Measurements from ENCODE around the gene ZNF831.

Gene ZNF831

DNA sequence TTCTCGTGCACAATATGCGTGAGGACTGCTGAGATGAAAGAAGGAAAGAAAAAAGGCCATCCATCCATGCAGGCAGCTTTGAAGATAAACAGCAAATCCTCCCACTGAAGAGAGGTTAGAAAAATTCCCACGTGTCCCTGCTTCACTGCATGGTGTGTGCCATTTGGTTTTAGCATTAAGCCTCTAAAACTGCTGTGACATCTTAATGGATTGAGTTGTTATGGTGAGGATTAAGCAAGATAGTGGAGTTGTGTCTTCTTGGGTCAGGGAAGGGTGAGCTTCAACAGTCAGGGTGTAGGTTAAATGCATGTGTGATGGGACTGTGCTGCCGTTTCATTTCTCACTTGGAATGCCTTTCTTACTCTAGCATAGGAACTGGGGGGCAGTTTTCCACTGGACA is 50.5 kb downstream of the ZNF831 start:
- DNase-seq (ENCODE audit: low read depth, low spot score) = no peak

DNA sequence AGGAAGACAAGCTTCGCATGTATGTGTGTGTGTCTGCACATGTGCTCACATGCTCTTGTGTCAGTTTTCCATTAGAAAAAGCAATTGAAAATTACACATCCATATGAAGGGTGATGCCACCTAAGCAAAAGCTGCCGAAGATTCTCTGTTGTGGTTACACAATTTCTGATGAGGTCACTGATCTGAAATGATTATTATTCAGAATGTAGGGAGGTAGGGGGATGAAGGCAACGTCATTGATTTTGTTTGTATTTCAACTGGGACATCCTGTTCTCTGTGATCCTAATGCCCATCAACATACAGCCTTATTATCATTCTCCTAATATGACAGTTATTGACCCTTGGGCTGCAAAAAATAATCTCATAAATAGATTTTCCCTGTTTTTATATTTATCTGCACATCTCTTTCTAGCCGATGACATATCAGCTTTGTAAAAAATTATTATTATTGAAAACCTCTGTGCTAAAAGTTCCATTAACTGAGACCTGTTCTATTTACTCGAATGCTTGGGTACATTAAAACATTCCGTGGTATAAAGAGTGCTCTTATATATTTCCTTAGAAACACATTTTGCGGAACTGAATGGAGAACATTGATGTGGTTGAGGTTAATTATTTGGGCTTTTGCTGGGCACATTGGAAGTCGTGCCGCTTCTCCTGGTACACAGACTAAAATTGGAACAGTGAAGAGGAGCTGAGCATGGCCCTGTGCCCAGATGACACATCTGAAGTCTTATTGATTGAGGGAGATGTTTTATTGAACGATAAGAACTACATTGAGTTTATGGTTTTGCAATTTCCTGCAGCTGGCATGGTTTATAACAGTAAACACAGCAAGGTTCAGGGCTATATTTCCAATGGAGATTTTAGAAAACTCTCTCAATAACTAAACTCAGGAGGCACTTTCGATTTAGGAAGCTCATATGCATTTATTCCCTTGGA is 51.3 kb downstream of the ZNF831 start:
- no peak for DNase-seq (ENCODE audit: low read depth, low spot score)

DNA sequence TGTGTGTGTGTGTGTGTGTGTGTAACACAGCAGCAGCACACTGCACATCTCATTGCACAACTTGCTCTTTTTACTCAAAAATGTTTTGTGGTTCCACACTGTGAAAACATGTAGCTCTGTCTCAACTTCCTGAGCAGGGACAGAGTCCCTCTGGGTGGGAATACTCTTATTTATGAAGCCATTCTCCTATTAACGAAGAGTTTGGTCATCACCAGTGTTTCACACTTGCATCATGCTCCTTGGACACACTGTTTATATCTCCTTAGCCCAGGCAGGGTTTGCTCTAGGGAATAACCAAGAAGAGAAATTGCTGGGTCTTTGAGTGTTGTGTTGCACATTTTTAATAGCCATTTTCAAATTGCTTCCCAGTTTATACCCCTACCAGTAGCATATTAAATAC is 53.6 kb downstream of the ZNF831 start:
- no peak for DNase-seq (ENCODE audit: low read depth, low spot score)

DNA sequence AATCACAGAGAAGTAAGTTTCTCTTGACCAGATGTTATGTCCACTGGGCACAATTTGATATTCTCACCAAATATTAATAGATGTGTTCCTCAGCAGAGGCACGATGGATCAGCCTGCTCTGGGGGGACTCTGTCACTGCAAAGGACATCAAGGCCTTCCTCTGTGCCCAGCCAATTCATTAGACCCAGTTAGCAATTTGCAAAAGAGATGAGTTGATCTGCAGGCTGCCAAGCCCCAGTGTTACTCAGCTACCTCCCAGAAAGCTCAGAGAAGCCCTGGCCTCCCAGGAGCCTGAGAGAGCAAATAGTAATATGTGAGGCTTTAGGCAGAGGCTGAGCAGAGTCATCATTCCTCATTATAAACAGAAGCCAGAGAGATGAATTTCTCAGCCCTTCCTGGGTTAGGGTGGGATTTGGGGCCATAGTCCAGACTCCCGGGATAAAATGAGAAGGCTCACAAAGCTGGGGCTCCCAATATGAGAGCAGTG is 54.2 kb downstream of the ZNF831 start:
- DNase-seq (ENCODE audit: low read depth, low spot score) = no peak

DNA sequence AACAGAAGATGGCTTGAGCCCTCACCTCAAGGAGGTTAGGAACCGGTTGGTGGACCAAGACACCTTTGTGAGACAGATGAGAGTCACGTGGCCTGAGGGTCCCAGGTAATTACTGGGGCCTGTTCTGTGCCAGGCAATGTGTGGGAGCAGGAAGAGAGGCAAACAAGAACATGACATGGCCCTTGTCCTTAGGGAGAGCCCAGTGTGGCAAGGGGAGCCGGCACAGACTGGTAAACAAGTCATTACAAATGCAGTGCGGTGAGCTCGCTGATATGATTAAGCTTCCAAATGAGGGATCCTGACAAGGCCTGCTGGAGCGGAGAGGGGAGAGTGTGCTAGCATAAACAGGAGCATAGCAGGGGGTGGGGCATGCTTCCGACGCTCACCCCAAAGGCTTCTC is 55.6 kb downstream of the ZNF831 start:
- DNase-seq (ENCODE audit: low read depth, low spot score) = no peak

DNA sequence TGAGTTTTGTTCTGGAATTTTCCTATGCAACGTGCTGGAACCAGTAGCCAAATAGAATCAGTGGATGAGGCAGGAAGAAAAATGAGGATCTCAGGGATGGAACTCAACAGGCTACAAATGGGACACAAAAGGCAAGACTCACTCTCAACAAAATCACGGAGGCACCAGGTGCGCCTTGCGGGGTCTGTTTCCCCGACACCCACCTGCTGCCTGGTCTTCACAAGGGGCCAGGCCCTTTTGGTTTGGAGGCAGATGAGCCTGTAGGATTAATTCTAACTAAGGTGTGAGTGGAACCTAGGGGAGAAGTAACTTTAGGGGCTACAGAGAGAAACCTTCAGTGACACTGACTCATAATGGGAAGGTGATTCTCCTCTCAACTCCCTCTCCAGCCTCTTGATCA is 56.5 kb downstream of the ZNF831 start:
- DNase-seq (ENCODE audit: low read depth, low spot score) = no peak

DNA sequence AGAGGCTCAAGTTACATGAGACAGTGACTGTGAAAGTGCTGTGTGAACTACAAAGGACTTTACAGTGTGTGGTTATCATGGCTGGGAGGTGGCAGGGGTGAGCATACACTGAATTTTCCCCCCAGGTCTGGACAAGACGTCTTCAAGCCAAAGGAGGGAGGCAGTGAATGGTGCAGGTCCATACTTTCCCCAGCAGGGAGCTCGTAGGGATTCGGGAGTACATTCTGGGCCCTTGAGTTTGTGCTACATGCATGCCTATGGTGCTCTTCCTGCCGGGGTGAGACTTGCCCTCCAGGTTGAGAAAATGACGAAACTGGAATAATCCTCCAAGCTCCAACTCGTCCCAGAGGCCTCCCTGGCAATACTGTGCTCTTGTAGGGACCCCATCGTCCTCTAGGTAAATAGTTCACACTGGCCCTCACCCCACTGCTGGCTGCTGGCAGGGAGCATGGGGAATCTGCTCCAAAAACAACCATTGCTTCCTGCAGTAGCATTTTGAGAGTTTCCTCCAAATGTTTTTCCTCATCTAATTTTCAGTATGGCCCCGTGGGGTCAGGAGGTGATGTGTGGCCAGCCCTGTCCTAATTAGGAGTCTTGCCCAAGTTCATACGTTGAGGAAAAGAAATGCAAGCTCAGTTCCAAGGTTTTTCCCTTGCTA is 57.6 kb downstream of the ZNF831 start:
- no peak for DNase-seq (ENCODE audit: low read depth, low spot score)

DNA sequence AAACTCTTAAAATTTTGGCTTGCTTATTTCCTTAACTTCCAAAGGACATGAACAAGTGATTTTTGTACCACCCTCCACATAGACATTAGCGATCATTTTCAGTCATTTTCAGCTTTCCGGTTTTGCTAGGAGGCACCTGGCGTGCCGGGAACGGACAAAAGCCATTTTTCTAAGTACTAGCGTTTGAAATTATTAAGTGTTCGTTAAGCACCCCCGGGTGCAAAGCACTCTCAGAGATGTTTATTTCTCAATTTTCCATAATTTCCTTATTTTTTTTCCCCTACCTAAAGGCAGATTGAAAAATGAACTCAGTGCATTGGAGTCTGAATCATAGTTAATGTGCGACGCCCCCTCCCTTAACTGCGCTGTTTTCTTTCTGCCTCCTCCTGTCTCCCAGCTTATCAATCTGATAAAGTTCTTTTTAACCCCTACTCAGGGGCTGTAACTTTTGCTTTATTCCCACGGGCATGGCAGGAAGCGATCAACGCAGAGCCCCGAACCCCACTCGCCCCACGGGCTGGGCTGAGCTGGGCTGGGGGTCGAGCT is 58.2 kb downstream of the ZNF831 start:
- DNase-seq (ENCODE audit: low read depth, low spot score) = no peak

DNA sequence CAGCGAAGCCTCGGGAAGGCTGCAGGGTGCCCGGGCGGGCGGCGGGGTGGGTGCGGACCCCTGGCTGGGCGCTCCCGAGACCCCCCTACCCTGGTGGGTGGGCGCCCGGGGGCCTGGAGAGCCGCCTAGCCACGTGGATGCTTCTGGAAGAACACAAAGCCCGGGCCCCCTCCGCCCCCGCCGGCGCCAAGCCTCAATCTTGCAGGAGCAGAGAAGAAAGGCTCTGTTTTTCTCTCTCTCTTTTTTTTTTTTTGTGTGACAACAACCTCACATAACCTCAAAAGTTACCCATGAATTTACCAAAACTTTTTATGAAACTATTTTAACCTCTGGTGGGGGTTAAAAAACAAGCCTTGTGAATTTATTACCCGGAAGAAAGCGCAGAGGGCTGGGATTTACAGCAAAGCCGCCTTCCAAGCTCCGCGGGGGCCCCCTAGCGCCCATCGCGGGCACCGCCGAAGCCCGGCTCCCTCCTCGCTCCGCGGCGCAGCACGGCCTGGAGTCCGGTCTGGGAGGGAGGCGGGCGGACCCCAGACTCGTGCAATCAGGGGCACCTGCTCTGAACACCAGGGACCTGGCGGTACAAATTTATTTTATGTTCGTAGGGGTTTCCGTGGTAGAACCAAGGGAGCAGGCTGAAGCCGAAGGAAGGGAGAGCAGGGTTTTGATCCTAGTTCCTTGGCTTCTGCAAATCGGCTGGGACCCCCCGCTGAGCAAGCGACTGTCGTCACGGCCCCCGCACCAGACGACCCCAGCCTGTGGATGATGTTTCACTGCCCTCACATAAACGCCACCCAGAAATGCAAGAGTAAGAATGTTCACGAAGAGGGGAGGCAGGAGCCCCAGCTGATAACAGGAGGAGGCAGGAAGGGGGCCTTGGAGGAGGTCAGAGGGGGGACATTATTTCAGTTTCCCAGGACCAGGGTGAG is 58.9 kb downstream of the ZNF831 start:
- peak; percentile 58 for DNase-seq (ENCODE audit: low read depth, low spot score)

DNA sequence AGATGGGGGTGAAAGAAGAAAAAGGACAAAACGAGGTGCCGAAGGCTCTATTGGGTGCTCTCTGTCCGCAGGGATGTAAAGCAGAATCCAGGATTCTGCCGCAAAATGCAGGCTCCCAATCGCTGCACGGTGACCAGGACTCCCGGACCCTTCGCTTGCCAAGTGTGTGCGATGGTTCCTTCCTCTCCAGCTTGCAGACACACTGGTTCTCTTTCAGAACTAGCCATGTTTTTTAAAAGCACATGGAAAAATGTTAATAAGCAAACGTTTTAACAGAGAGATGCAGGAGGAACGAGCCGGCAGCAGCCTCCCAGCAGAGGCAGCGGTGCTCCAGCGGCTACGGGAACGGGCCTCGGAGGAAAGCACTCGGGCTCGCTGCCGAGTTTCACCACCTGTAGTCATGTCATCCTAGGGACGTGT is 59.6 kb downstream of the ZNF831 start:
- DNase-seq (ENCODE audit: low read depth, low spot score) = no peak

DNA sequence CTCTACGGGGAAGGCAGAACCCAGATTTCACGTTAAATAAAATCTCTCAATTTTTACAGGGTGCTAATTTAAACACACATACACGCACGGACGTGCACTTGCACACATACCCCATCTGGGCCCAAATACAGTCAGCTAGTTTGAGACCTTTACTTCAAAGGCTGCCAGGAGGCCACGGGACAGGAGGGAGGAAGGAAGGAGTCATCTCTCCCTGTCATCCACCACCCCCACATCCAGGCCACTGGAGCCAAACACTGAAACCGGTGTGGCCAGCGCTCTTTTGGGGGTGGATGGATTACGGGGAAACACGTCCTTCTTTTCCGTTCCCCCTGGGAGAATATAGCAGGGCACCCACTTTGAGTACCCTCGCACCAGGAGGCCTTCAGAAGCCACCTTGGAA is 60.1 kb downstream of the ZNF831 start:
- DNase-seq (ENCODE audit: low read depth, low spot score) = no peak

DNA sequence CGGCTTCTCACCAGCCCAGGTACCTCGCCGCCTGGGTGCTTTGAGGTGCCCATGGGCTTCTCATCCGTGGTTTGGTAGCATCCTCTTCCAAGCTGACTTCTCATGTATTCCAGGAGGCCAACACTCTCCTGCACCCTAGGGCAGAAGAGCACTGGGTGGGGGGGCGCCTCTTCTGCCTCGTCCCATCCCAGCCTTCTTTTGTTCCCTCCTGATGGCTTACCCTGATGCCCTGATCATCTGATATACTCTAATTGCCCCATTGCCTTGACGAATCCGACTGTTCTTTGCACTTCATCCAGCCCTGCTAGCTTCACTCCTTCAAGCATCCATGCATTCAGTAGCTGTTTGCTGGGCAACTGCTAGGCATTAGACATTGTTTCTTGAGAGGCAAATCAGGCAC is 60.6 kb downstream of the ZNF831 start:
- no peak for DNase-seq (ENCODE audit: low read depth, low spot score)

DNA sequence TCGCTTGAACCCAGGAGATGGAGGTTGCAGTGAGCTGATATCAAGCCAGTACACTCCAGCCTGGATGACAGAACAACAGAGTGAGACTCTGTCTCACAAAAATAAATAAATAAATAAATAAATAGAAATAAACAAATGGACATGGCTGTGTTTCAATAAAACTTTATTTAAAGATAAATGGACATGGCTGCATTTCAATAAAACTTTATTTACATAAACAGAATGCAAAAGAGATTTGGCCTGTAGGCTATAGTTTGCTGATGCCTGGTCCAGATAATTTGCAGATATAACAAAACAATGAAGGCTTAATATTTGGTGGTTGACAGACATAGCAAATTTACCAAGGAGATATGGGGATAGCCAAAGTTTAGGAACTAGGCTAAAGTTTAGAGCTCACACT is 66.8 kb downstream of the ZNF831 start:
- no peak for DNase-seq (ENCODE audit: low read depth, low spot score)

DNA sequence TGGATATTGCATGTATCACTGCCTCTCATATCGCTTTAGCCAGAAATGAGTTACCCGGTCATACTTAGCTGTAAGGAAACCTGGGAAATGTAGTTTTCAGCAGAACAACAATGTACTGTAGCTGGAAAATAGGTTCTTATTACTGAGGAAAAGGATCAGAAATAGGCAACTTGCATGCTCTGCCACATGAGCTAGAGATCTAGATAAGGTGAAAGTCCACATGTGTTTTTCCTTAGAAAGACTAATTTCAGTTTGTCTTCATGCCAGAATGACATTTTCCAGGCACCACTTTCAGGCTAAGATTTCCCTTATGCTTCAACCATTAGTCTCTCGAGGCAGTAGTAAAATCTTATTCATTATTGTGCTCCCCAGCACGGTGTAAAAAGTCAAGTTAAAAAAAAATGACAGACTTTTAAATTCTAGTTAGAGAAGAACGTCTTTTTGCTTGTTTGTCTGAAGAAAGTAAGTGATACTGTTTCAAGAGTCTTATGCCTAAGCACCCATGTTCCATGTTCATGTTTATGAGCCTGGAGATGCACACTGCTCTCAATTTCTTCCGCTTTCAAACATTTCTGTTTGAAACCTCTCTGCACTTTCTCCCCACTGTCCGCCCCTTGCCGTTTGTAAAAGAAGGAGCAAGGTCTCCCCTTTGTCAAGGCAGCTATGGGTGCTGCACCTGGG is 67.6 kb downstream of the ZNF831 start:
- no peak for DNase-seq (ENCODE audit: low read depth, low spot score)

DNA sequence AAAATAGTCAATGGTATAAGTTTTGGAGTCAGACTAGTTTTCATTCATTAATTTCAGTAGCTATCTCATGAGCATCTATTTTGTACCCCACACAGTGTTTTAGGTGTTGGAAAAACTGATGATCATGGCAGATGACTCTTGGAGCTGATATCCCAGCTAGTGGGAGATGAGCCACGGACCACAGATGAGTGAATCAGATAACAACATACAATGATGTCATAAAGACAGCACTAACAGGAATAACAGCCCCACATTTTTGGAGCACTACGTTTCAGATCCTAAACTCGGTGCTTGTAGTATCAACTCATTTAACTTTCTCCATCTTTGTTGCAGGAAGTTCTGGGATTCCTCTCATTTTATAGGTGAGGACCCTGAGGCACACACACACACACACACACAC is 69.0 kb downstream of the ZNF831 start:
- DNase-seq (ENCODE audit: low read depth, low spot score) = no peak

DNA sequence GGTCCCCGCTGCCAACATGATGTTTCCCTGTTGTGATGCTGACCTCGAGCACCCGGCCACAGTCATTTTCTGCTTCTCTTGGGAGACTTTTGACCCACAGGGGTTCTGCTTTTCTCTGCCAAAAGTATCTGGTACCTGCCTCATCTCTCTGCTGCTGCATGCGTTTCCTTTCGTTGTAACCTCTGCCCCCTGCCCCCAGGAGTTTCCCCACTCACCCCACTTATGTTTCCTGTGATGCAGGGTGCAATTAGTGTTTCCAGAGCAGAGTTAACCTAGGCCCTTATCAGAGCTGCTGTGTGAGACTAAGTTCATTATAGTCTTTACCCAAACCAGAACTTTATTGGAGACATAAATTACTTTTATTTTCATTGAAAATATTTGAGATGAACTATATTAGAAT is 71.6 kb downstream of the ZNF831 start:
- DNase-seq (ENCODE audit: low read depth, low spot score) = no peak

DNA sequence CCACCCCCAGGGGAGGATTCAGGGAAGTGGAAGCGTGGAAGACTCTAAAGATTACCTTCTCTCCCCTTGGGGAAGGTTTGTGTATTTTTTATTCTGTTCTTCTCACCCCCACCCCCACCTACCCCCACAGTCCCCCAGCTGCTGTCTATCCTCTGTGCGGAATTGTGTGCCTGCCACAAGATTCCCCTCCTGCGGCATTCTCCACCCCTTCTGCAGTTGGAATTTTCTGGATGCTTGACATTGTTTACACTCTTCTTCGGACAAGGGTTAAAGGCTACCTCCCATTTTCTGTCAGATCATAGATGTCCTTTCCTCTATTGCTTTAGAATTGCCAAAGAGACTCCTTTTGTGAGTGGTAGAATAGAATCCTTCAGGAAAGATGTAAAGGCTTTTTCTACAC is 76.4 kb downstream of the ZNF831 start:
- no peak for DNase-seq (ENCODE audit: low read depth, low spot score)

DNA sequence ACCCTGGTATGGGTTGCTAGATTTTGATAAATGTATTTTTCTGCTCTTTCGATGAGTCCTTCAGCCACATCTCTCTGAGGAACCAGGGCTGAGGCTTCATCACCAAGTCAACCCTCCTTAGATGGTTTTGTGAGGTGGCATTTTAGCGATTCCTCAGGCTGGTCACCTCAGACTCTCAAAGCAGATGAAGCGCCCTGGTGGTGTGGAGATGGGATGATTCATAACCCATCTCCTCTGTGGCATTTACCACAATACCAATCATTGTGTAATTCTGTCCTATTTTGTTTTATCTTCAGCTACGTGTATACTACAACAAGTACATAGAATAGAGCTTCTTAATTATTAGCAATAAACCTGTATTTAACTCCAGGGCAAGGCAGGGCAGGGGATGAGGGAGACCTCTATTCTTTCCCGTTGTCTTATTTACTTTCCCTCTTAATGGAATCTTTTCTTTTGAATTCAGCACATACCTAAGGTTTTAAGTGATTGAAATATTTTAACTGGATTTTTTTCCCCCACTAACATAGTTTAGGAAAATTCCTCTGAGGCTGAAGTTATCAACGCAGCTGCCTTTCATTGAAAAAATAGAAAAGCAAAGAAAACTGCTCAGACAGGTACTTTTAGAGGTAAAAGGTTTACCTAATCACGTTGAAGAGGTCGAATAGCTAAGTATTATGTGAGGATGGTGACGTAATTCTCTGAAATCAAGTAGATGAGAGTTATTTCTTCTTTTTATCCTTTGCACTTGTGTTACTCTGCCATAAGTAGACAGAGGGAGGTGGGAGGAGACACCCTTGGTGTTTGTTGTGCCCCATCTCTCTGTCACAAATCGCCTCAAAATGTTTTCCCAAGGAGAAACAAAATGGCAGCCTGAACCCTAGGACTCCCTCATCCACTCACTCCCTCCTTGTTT is 79.3 kb downstream of the ZNF831 start:
- no peak for DNase-seq (ENCODE audit: low read depth, low spot score)

DNA sequence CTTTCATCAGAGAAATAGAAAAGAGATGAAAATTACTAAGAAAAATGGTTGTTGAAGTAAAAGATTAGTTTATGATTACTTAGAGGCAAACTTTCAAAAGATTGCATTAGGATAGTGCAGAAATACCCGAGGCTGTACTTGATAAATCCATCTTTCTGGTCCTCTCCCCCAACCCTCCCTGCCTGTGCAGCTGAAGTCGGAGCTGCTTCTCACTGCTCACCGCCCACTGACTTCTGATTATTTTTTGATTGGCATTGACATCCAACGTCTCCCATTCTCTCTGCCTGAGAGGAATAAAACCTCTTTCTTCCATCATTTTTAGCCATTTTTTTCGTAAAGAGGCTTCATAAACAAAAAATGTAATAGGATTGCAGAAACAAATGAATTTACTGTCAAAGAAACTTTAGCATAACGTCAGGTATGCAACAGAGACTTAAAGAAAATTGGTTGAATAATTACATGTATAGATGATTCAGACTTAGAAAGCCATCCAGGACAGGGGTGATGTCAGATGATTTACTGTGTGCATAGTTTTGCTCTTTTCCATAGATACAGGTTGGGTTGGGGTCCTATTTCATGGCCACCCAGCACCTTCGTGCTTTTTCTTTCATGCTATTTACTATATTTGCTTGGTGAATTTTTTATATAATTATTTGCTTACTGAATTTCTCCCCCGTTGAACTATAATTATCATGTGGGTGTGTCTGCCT is 83.2 kb downstream of the ZNF831 start:
- DNase-seq (ENCODE audit: low read depth, low spot score) = no peak
